HTR-8/SVneo (cell line): ENCODE data around the gene PLEKHA7.
A peak's percentile ranks its signal among the peaks of the same experiment; 100 is the strongest.
"Not testable (repeated sequence)": the region's sequence is repeated elsewhere in the genome, so short reads cannot be mapped to it uniquely, and the experiment has no call there.

Experiments used
- DNase-seq: peaks from one replicate; pipeline ENCODE4 v3.0.0; 2011; ENCODE audit warnings: low spot score, mixed read lengths; ENCODE audit not compliant: insufficient read length
- FAIRE-seq: peaks from 2 replicates; lab custom pipeline; 2011; peaks lifted over from hg19 to GRCh38; lab: Jason Lieb, UNC

Gene PLEKHA7

DNA sequence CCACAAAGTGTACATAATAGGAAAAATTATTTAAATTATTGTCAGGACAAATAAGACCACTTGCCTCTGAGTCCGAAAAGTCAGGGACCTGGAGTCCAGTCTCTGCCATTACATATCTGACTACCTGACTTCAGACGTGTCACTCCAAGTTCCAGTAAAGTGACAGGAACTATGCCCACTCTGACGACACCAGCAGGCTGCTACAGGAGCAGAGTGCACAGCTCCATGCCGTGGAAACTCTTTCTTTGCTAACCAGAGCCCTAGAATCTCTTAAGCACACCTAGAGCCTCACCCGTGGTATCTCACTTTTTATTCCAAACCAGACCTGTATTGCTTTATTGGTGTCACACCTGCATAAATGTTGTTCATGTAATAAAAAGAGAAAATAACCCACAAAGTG, 93.7 kb downstream of the PLEKHA7 start:
- DNase-seq (no peak), FAIRE-seq (no peak)

DNA sequence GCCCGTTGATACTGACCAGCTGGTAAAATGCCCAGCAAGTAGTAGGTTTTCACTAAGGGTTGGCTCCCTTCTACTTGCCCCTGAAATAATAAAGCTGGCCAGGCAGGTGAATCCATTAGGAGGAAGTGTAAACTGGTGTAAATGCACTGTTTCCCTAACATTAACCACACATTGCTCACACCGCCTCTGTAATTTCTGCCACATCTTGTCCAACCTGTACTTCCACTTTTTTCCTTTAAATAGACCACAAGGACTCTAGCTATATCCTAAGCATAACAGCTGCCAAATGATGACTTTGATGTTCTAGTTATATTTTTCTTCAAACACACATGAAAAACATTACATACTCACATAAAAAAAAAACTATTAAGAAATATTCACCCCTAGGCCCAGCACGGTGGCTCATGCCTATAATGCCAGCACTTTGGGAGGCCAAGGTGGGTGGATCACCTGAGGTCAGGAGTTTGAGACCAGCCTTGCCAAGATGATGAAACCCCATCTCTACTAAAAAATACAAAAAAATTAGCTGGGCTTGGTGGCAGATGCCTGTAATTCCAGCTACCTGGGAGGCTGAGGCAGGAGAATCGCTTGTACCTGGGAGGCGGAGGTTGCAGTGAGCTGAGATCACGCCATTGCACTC, 95.6 kb downstream of the PLEKHA7 start:
- not testable (repeated sequence) for FAIRE-seq, DNase-seq

DNA sequence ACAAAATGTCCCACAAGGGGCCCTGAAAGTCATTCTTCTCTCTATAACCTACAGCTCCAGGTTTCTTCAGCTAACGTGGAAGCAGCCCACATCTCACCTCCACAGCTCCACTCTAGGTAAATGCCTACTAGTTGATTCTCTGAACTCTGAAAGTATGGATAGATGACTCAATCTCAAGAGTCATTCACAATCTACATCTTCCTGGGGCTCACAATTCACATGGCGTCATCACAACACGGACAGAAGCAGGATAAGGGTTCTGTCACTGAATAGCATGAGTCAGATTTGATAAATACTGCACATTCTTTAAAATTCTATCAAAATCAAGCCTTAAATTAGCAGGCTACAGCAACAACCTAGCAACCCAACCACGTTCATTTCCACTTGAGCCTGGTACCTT, 96.3 kb downstream of the PLEKHA7 start:
- DNase-seq: no peak
- FAIRE-seq: no peak

DNA sequence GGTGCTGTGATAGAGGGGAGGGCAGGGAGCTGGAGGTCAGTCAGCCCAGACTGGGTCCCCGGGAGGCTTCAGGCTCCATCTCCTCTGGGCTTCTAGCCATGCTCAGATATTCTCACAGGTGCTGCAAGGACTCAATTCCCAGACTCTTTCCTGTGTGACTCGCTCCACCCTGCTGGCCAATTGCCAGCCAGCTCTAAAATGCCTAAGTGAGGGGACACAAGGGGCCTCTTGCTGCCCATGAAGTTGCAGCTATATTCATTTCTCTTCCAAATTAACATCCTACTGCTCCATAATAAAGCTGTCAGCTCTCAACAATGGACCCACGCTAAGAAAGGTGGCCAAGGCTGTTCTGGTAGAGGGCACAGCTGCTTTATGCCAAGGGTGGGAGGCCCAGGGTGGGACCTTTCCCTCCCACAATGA, 101.5 kb downstream of the PLEKHA7 start:
- DNase-seq (no peak), FAIRE-seq (no peak)

GRCh38 chr11:16911658-16912057, 102.6 kb downstream of the PLEKHA7 start:
- DNase-seq (no peak), FAIRE-seq (no peak)

- FAIRE-seq (no peak), DNase-seq (no peak)
These were observed 103.0 kb downstream of the PLEKHA7 start for GRCh38 chr11:16911186-16911585.

- DNase-seq (no peak), FAIRE-seq (no peak)
These were observed 104.7 kb downstream of the PLEKHA7 start for GRCh38 chr11:16909359-16910035.

GRCh38 chr11:16905375-16905774, 108.8 kb downstream of the PLEKHA7 start:
- FAIRE-seq (no peak), DNase-seq (no peak)

GRCh38 chr11:16904761-16905160, 109.5 kb downstream of the PLEKHA7 start:
- FAIRE-seq, DNase-seq: not testable (repeated sequence)

- peak; percentile 54 for FAIRE-seq
These were observed 111.3 kb downstream of the PLEKHA7 start for GRCh38 chr11:16902781-16903378.

DNA sequence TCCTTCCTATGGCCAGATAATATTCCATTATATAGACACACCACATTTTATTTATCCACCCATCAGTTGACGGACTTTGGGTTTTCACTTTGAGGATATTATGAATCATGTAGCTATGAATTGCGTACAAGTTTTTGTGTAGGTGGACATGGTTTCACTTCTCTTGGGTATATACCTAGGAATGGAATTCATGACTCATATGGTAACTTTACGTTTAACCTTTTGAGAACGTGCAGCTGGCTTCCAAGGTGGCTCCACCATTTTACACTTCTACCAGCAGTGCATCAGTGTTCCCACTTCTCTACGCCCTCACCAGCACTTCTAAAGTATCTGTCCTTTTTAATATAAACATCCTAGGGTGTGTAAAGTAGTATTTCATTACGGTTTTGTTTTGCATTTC, 112.0 kb downstream of the PLEKHA7 start:
- FAIRE-seq: peak; percentile 20
- no peak for DNase-seq

More at GRCh38 chr11:16902781-16903378, 111.3 kb downstream of the PLEKHA7 start:
- no peak for DNase-seq

DNA sequence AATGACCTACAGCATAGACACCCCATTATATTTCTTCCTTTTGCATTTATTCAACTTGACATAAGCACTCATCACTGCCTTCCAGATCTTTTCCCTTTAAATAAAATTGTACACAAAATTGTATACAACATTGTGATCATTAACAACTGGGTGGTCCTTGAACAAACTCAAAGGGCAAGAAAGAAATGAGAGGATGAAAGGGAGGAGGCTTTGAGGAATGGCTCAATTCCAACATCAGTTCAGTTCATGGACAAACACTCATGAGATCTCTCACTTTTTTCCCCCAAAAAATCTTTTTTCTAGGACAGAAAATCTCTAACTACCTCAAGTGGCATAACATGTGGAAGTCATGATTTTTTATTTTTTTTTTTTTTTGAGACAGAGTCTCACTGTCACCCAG, 113.7 kb downstream of the PLEKHA7 start:
- FAIRE-seq: no peak
- DNase-seq: no peak

- FAIRE-seq: no peak
- DNase-seq: no peak
These were observed 114.4 kb downstream of the PLEKHA7 start for GRCh38 chr11:16899708-16900303.

DNA sequence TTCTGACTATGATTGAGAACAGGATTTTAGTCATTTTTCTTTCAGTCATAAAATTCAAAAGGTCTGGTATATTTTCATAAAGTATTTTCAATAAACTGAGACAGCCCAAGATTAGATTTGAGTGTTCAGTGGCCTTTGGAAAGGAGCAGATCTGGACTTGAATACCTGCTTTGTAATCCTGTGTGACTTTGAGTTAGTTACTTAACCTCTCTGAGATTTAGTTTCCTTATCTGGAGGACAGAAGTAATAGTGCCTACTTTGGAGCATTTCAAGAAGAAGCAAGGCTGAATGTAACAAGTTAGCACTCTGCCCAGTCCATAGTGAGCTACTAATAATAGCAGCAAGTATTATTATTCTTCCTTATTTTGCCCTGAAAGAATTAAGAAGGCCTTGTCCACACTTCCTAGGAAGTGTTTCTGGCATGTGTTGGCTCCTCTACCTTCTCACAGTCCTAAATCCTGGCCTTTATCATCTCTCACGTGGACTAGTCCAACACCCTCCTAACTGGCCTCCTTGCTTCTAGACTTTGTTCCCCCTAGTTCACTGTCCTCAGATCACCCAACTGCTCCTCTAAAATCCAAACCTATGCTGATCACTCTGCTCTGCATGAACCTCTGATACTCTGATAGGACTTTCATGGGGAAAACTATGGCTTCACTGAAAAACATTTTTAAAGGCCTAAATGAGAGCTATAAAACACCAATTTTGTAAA, 115.8 kb downstream of the PLEKHA7 start:
- DNase-seq: no peak
- no peak for FAIRE-seq

DNA sequence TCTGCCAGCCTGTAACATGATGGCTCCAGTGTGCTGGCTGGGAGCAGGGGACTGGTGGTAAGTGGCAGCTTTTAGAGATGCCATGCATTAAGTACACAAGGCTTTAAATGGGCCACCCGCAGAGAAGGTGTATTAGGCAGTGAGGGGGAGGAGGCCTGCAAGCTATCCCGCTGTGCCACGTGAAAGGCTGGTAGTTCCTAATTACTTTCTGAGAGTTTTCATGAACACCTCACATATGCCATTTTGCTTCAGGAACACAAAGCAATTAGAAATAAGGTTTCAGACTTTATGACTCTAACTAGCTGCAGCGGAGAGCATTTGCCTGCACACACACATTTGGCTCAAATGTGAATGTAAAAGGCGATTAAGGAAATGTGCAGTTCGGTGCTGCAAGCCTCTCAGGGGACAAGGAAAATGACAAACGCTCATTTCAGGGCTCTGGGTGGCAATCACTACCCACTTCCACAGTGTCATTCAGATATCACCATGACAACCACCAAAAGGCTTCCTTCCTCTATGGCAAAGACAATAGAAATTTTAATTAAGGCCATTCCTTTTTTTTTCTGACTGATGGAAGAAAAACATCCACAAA, 116.6 kb downstream of the PLEKHA7 start:
- FAIRE-seq (no peak), DNase-seq (no peak)

DNA sequence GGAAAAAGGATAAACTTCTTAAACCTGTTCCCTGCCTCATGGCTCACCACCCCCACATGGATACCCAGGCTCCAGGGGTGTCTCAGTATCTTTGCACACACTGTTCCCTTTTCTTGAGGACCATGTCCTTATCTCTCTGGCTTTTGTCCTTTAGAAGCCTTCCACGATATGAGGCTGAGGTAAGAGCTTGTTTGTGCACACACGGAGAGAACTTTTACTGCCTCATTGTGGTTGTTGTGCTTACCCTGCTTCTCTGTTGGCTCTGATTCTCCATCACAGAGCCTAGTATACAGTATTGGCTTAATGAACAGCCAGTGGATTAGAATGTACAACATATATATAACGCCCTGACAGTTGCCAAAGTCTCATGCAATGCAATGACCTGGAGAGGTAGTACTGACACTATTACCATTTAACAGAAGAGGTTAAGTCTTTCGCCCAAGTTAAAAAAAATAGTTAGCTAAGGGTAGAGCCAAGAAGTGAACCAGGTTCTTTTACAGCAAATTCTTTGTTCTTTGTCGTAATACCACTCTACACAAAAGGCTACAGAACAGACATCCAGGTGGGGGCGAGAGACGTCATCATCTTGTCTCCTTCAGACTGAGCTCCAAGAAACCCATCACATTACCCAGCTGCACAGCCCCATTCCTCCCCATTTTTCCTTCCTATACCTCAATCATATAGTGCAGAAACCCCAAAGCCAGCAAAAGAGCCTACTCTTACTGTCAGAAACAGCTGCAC, 117.3 kb downstream of the PLEKHA7 start:
- no peak for FAIRE-seq
- no peak for DNase-seq

GRCh38 chr11:16895306-16895705, 118.9 kb downstream of the PLEKHA7 start:
- FAIRE-seq: no peak
- no peak for DNase-seq

GRCh38 chr11:16893456-16894066, 120.7 kb downstream of the PLEKHA7 start:
- DNase-seq (no peak), FAIRE-seq (no peak)

DNA sequence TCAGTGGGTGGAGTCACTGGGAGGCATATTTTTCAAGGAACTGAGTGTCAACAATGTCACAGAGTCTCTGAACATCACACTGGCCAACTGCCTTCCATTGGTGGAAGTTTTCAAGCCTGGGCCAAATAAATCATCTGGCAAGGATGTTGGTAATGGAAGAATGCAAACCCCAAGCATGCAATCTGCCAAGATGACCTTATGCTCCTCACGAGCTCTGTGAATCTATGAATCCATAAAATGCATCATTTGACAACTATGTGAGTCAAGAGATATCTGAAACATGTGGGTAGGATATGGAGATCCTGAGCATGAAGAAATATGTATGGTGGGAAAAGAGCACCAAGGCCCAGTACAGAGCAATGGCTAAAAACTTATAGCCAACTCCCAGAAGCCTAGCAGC, 122.2 kb downstream of the PLEKHA7 start:
- peak; percentile 61 for DNase-seq
- peak; percentile 74 for FAIRE-seq
